HCT116 (cell line): ENCODE measurements around the gene ARHGDIA. TPM values are rescaled to one million over a fixed set of nuclear protein-coding genes. Genes with fewer than 3 reads are reported as not detected.

ENCODE experiments used
- ATAC-seq: fragments of 200-7000 bp; cut with Tn5 transposase; 2 replicates; pipeline ENCODE4 v1.9.1; 2020; ENCODE audit warnings: mild to moderate bottlenecking, moderate library complexity
- BruUV-seq: library from RNA; stranded (reverse); fragments of 400-500 nt; replicated peaks from 2 replicates; lab custom pipeline; 2021; lab: Mats Ljungman, UMichigan
- CTCF ChIA-PET: fragments of 300-600 bp; sonication (Branson Sonifier 250); formaldehyde crosslinking; loops from one replicate; lab custom pipeline; 2021; ENCODE audit warnings: antibody characterized with exemption; lab: Charles Lee
- POLR2A ChIA-PET: fragments of 300-600, 350-600 bp; sonication (Branson Sonifier 250); formaldehyde crosslinking; loops from one replicate; lab custom pipeline; 2021; ENCODE audit warnings: antibody characterized with exemption; lab: Charles Lee
- RAD21 ChIA-PET, 2 experiments: fragments of 300-600 bp; sonication (Branson Sonifier 250); formaldehyde crosslinking; loops; one replicate each; lab custom pipeline; 2023; ENCODE audit warnings: low total read pairs in 2 of 2; ENCODE audit not compliant: uncharacterized antibody in 2 of 2, unreplicated experiment in 2 of 2, low non-redundant PET in 1 of 2; lab: Charles Lee
- DNase-seq: peaks from one replicate; pipeline ENCODE4 v3.0.0-alpha.2; 2010; ENCODE audit warnings: low read depth, low spot score
- H2AFZ ChIP-seq: fragments of 200-600 bp; shearing (Covaris generic), sonication (generic); 2 replicates; pipeline ENCODE4 v1.6.1; 2017; ENCODE audit warnings: low read depth, mixed run types, mixed read lengths, antibody characterized with exemption, low read length; ENCODE audit not compliant: poor library complexity, severe bottlenecking
- H3K27ac ChIP-seq: 2 replicates; pipeline ENCODE4 v1.5.1; 2012; ENCODE audit warnings: low read depth, low read length
- H3K27me3 ChIP-seq: fragments of 200-600 bp; sonication (generic); 2 replicates; pipeline ENCODE4 v1.6.1; 2016; ENCODE audit warnings: mixed run types, low read length, mixed read lengths; ENCODE audit not compliant: insufficient read depth
- H3K36me3 ChIP-seq, 2 experiments: fragments of 200-500 bp in 1 of 2; fragments of 200-600 bp in 1 of 2; sonication (Bioruptor generic) in 1 of 2; sonication (generic) in 1 of 2; 2 replicates each; pipeline versions ENCODE4 v1.5.1 to v1.6.1; 2014 to 2016; ENCODE audit warnings: low read length in 2 of 2, inconsistent platforms in 1 of 2, mixed read lengths in 1 of 2, mixed run types in 1 of 2; ENCODE audit not compliant: insufficient read depth in 2 of 2, control insufficient read depth in 1 of 2
- H3K4me1 ChIP-seq, 2 experiments: fragments of 200-600 bp in 1 of 2; sonication (generic) in 1 of 2; 2 replicates each; pipeline versions ENCODE4 v1.5.1 to v1.6.1; 2012 to 2017; ENCODE audit warnings: low read length in 2 of 2, inconsistent platforms in 1 of 2, mild to moderate bottlenecking in 1 of 2, mixed read lengths in 1 of 2, mixed run types in 1 of 2, moderate library complexity in 1 of 2; ENCODE audit not compliant: insufficient read depth in 2 of 2, control insufficient read depth in 1 of 2
- H3K4me2 ChIP-seq: fragments of 200-600 bp; sonication (generic); 2 replicates; pipeline ENCODE4 v1.6.1; 2017; ENCODE audit warnings: mixed run types, low read length, mixed read lengths
- H3K4me3 ChIP-seq, 2 experiments: fragments of 200-600 bp in 1 of 2; sonication (generic) in 1 of 2; replicated peaks in 1 of 2; 2 replicates each; pipeline ENCODE4 v1.5.1; 2011 to 2016; ENCODE audit warnings: low read length in 2 of 2, control low read depth in 1 of 2, low read depth in 1 of 2, mild to moderate bottlenecking in 1 of 2, mixed read lengths in 1 of 2, mixed run types in 1 of 2
- H3K79me2 ChIP-seq: fragments of 200-600 bp; sonication (generic); 2 replicates; pipeline ENCODE4 v1.6.1; 2017; ENCODE audit warnings: mild to moderate bottlenecking, mixed run types, low read length, moderate library complexity, mixed read lengths; ENCODE audit not compliant: insufficient read depth
- H3K9ac ChIP-seq: fragments of 200-600 bp; sonication (generic); 2 replicates; pipeline ENCODE4 v1.6.1; 2016; ENCODE audit warnings: low read length, mixed read lengths
- H3K9me2 ChIP-seq: fragments of 200-600 bp; sonication (generic), shearing (Covaris generic); 2 replicates; pipeline ENCODE4 v1.6.1; 2017; ENCODE audit warnings: mixed run types, mild to moderate bottlenecking, moderate library complexity; ENCODE audit not compliant: insufficient read depth
- H3K9me3 ChIP-seq, 2 experiments: fragments of 200-500 bp in 1 of 2; fragments of 200-600 bp in 1 of 2; sonication (Bioruptor generic) in 1 of 2; sonication (generic) in 1 of 2; 2 replicates each; pipeline ENCODE4 v1.6.1; 2014 to 2017; ENCODE audit warnings: low read length in 2 of 2, mixed read lengths in 2 of 2, inconsistent platforms in 1 of 2, low read depth in 1 of 2, mild to moderate bottlenecking in 1 of 2, mixed run types in 1 of 2, moderate library complexity in 1 of 2; ENCODE audit not compliant: control insufficient read depth in 1 of 2, insufficient read depth in 1 of 2
- H4K20me1 ChIP-seq: fragments of 200-600 bp; sonication (generic), shearing (Covaris generic); 2 replicates; pipeline ENCODE4 v1.6.1; 2017; ENCODE audit warnings: mixed run types, mild to moderate bottlenecking, moderate library complexity; ENCODE audit not compliant: insufficient read depth
- ATF3 ChIP-seq: IDR thresholded peaks from 2 replicates; pipeline ENCODE4 v1.6.1; 2012
- CBX3 ChIP-seq: IDR thresholded peaks from 2 replicates; pipeline ENCODE4 v1.6.1; 2012; ENCODE audit warnings: low read depth
- CEBPB ChIP-seq: IDR thresholded peaks from 2 replicates; pipeline ENCODE4 v1.6.1; 2012; ENCODE audit warnings: low read depth
- CTCF ChIP-seq, 3 experiments: fragments of 200-600 bp in 1 of 3; sonication (generic) in 1 of 3; IDR thresholded peaks in 2 of 3; conservative IDR thresholded peaks in 1 of 3; 2 replicates each; pipeline ENCODE4 v1.5.1; 2012 to 2017; ENCODE audit warnings: low read depth in 2 of 3, low read length in 2 of 3, antibody characterized with exemption in 1 of 3, borderline replicate concordance in 1 of 3, control low read depth in 1 of 3, mild to moderate bottlenecking in 1 of 3, mixed read lengths in 1 of 3, mixed run types in 1 of 3, moderate library complexity in 1 of 3; ENCODE audit not compliant: insufficient read depth in 1 of 3
- EGR1 ChIP-seq: IDR thresholded peaks from 2 replicates; pipeline ENCODE4 v1.6.1; 2012; ENCODE audit warnings: low read depth
- EZH2 ChIP-seq: fragments of 200-600 bp; sonication (generic); IDR thresholded peaks from 2 replicates; pipeline ENCODE4 v1.6.1; 2017; ENCODE audit warnings: antibody characterized with exemption, mixed run types
- EZH2phosphoT487 ChIP-seq: fragments of 200-600 bp; IDR thresholded peaks from 2 replicates; pipeline ENCODE4 v1.6.1; 2018; ENCODE audit warnings: antibody characterized with exemption, borderline replicate concordance
- FOSL1 ChIP-seq: IDR thresholded peaks from 2 replicates; pipeline ENCODE4 v1.6.1; 2012; ENCODE audit warnings: low read depth
- JUND ChIP-seq: IDR thresholded peaks from 2 replicates; pipeline ENCODE4 v1.6.1; 2012
- MAX ChIP-seq: IDR thresholded peaks from 2 replicates; pipeline ENCODE4 v1.6.1; 2012
- POLR2A ChIP-seq: IDR thresholded peaks from 2 replicates; pipeline ENCODE4 v1.7.0; 2011; ENCODE audit warnings: borderline replicate concordance; ENCODE audit not compliant: insufficient read depth, insufficient read length; ENCODE audit errors: extremely low read depth
- POLR2AphosphoS5 ChIP-seq: IDR thresholded peaks from 2 replicates; pipeline ENCODE4 v1.6.1; 2011; ENCODE audit warnings: mild to moderate bottlenecking, low read depth, low read length, moderate library complexity
- RAD21 ChIP-seq: IDR thresholded peaks from 2 replicates; pipeline ENCODE4 v1.6.1; 2012; ENCODE audit warnings: low read depth, mild to moderate bottlenecking
- REST ChIP-seq: IDR thresholded peaks from 2 replicates; pipeline ENCODE4 v1.6.1; 2012; ENCODE audit warnings: low read depth
- SP1 ChIP-seq: IDR thresholded peaks from 2 replicates; pipeline ENCODE4 v1.6.1; 2012; ENCODE audit warnings: low read depth
- SRF ChIP-seq: IDR thresholded peaks from 2 replicates; pipeline ENCODE4 v1.6.1; 2012; ENCODE audit warnings: low read depth
- TCF7L2 ChIP-seq: IDR thresholded peaks from 2 replicates; pipeline ENCODE4 v1.7.0; 2011; ENCODE audit warnings: borderline replicate concordance, inconsistent platforms; ENCODE audit not compliant: insufficient read depth, insufficient read length; ENCODE audit errors: extremely low read depth
- YY1 ChIP-seq: IDR thresholded peaks from 2 replicates; pipeline ENCODE4 v1.6.1; 2011; ENCODE audit warnings: low read length, low read depth, moderate library complexity, mild to moderate bottlenecking; ENCODE audit not compliant: insufficient replicate concordance; ENCODE audit errors: extremely low read depth
- ZBTB33 ChIP-seq: IDR thresholded peaks from 2 replicates; pipeline ENCODE4 v1.6.1; 2011; ENCODE audit warnings: mild to moderate bottlenecking, low read length, moderate library complexity; ENCODE audit not compliant: insufficient replicate concordance; ENCODE audit errors: extremely low read depth
- ZNF274 ChIP-seq: fragments of 200-500 bp; sonication (Bioruptor generic); IDR thresholded peaks from 2 replicates; pipeline ENCODE4 v1.6.1; 2014; ENCODE audit warnings: mild to moderate bottlenecking, low read depth, low read length, inconsistent platforms
- intact Hi-C: fragments of 100-400 bp; cut with micrococcal nuclease; formaldehyde crosslinking; loops from 2 replicates; pipeline ENCODE4 v1.10.0; 2022
- total RNA-seq: library from RNA; stranded (reverse); gene quantifications from one replicate; pipeline ENCODE4 v1.2.1, GENCODE V29; 2021; ENCODE audit not compliant: unreplicated experiment

Gene ARHGDIA
- total RNA-seq, 1 experiment from 2014 or later = 554 TPM

GRCh38 chr17:81888988-81889595, 18.0 kb upstream of the ARHGDIA start:
- peak overlapping the region; percentile 97 for H3K27ac ChIP-seq

More at GRCh38 chr17:81888988-81889595, 18.0 kb upstream of the ARHGDIA start:
- peak overlapping the region; percentile 95; the same call in 1 of the 2 replicates for H3K9ac ChIP-seq
- no peaks in the 10 kb centered on the region for H3K27me3 ChIP-seq
- RAD21 ChIA-PET = no interaction called here
- ATAC-seq (no peak), DNase-seq (no peak)
- CTCF ChIA-PET = no interaction called here
- H2AFZ ChIP-seq = no peak overlapping the region
- H3K9me3 ChIP-seq = no peaks in the 10 kb centered on the region
- BruUV-seq = no TSS peak
- peaks cover 92% of the 10 kb centered on the region for H3K79me2 ChIP-seq
- peaks cover 40 to 66% of the 10 kb centered on the region in 2 experiments for H3K36me3 ChIP-seq
- peak overlapping the region; percentile 92 for H3K4me2 ChIP-seq
- TF ChIP-seq CBX3 = no peak
- no peak for TF ChIP-seq JUND
- no peak for TF ChIP-seq ATF3
- TF ChIP-seq YY1 = no peak
- TF ChIP-seq EZH2 = no peak
- TF ChIP-seq MAX = no peak
- TF ChIP-seq EZH2phosphoT487 = no peak
- TF ChIP-seq CTCF (IDR thresholded peaks at IDR 0.05 in 2 of 3, conservative IDR thresholded peaks at IDR 0.05 in 1 of 3; ENCODE audit: borderline replicate concordance in 1 of 3, insufficient read depth in 1 of 3, low read depth in 2 of 3, low read length in 2 of 3) = no peak
- TF ChIP-seq RAD21 = no peak
- TF ChIP-seq SP1 = no peak
- TF ChIP-seq TCF7L2 = no peak
- no peak for TF ChIP-seq ZBTB33
- no peak for TF ChIP-seq EGR1
- TF ChIP-seq REST = no peak
- TF ChIP-seq POLR2AphosphoS5 = no peak
- TF ChIP-seq ZNF274 = no peak
- TF ChIP-seq CEBPB = no peak
- no peak for TF ChIP-seq FOSL1
- TF ChIP-seq POLR2A = no peak
- TF ChIP-seq SRF = no peak
- intact Hi-C loops = no loop called here
- no peak overlapping the region; a peak in 1 of 4 replicates for H3K4me3 ChIP-seq
- peaks cover 7% of the 10 kb centered on the region; the same call in 1 of the 2 replicates for H4K20me1 ChIP-seq
- peaks cover 15 to 34% of the 10 kb centered on the region in 2 experiments for H3K4me1 ChIP-seq
- POLR2A ChIA-PET = no interaction called here
- H3K9me2 ChIP-seq = no peaks in the 10 kb centered on the region
